ENCODE data around the gene TSHZ1.

DNA sequence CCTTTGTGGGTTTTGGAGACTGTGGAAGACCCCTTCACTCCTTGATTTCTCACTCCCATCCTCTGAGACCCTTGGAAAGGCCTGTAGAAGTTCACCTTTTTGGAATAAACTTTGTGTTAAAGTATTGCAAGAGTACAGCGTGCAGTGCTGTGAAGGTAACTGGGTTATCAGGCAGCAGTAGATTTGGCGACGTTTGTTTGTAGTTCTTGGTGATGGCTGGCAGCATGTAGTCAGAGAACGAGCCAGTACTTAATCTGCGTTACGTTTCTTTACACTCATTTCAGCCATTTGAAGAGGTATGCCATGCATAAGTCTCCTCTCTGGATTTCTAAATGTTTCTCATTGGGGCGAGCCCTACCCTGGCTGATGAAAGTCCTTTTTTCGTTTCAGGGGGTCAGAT is 64.6 kb downstream of the TSHZ1 start:
- TF ChIP-seq, protein P1, sequence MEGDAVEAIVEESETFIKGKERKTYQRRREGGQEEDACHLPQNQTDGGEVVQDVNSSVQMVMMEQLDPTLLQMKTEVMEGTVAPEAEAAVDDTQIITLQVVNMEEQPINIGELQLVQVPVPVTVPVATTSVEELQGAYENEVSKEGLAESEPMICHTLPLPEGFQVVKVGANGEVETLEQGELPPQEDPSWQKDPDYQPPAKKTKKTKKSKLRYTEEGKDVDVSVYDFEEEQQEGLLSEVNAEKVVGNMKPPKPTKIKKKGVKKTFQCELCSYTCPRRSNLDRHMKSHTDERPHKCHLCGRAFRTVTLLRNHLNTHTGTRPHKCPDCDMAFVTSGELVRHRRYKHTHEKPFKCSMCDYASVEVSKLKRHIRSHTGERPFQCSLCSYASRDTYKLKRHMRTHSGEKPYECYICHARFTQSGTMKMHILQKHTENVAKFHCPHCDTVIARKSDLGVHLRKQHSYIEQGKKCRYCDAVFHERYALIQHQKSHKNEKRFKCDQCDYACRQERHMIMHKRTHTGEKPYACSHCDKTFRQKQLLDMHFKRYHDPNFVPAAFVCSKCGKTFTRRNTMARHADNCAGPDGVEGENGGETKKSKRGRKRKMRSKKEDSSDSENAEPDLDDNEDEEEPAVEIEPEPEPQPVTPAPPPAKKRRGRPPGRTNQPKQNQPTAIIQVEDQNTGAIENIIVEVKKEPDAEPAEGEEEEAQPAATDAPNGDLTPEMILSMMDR (IDR thresholded peaks at IDR 0.05) = no peak
- TF ChIP-seq POLR2A (IDR thresholded peaks at IDR 0.05) = no peak
